HCT116 (cell line): Measurements from ENCODE around the gene AJUBA. TPM values are rescaled to one million over a fixed set of nuclear protein-coding genes. Genes with fewer than 3 reads are reported as not detected.

Experiments used
- ATAC-seq: fragments of 200-7000 bp; cut with Tn5 transposase; 2 replicates; pipeline ENCODE4 v1.9.1; 2020; ENCODE audit warnings: mild to moderate bottlenecking, moderate library complexity
- BruUV-seq: library from RNA; stranded (reverse); fragments of 400-500 nt; replicated peaks from 2 replicates; lab custom pipeline; 2021; lab: Mats Ljungman, UMichigan
- CTCF ChIA-PET: fragments of 300-600 bp; sonication (Branson Sonifier 250); formaldehyde crosslinking; loops from one replicate; lab custom pipeline; 2021; ENCODE audit warnings: antibody characterized with exemption; lab: Charles Lee
- POLR2A ChIA-PET: fragments of 300-600, 350-600 bp; sonication (Branson Sonifier 250); formaldehyde crosslinking; loops from one replicate; lab custom pipeline; 2021; ENCODE audit warnings: antibody characterized with exemption; lab: Charles Lee
- RAD21 ChIA-PET, 2 experiments: fragments of 300-600 bp; sonication (Branson Sonifier 250); formaldehyde crosslinking; loops; one replicate each; lab custom pipeline; 2023; ENCODE audit warnings: low total read pairs in 2 of 2; ENCODE audit not compliant: uncharacterized antibody in 2 of 2, unreplicated experiment in 2 of 2, low non-redundant PET in 1 of 2; lab: Charles Lee
- DNase-seq: peaks from one replicate; pipeline ENCODE4 v3.0.0-alpha.2; 2010; ENCODE audit warnings: low read depth, low spot score
- H2AFZ ChIP-seq: fragments of 200-600 bp; shearing (Covaris generic), sonication (generic); 2 replicates; pipeline ENCODE4 v1.6.1; 2017; ENCODE audit warnings: low read depth, mixed run types, mixed read lengths, antibody characterized with exemption, low read length; ENCODE audit not compliant: poor library complexity, severe bottlenecking
- H3K27ac ChIP-seq: 2 replicates; pipeline ENCODE4 v1.5.1; 2012; ENCODE audit warnings: low read depth, low read length
- H3K27me3 ChIP-seq: fragments of 200-600 bp; sonication (generic); 2 replicates; pipeline ENCODE4 v1.6.1; 2016; ENCODE audit warnings: mixed run types, low read length, mixed read lengths; ENCODE audit not compliant: insufficient read depth
- H3K36me3 ChIP-seq, 2 experiments: fragments of 200-500 bp in 1 of 2; fragments of 200-600 bp in 1 of 2; sonication (Bioruptor generic) in 1 of 2; sonication (generic) in 1 of 2; 2 replicates each; pipeline versions ENCODE4 v1.5.1 to v1.6.1; 2014 to 2016; ENCODE audit warnings: low read length in 2 of 2, inconsistent platforms in 1 of 2, mixed read lengths in 1 of 2, mixed run types in 1 of 2; ENCODE audit not compliant: insufficient read depth in 2 of 2, control insufficient read depth in 1 of 2
- H3K4me1 ChIP-seq, 2 experiments: fragments of 200-600 bp in 1 of 2; sonication (generic) in 1 of 2; 2 replicates each; pipeline versions ENCODE4 v1.5.1 to v1.6.1; 2012 to 2017; ENCODE audit warnings: low read length in 2 of 2, inconsistent platforms in 1 of 2, mild to moderate bottlenecking in 1 of 2, mixed read lengths in 1 of 2, mixed run types in 1 of 2, moderate library complexity in 1 of 2; ENCODE audit not compliant: insufficient read depth in 2 of 2, control insufficient read depth in 1 of 2
- H3K4me2 ChIP-seq: fragments of 200-600 bp; sonication (generic); 2 replicates; pipeline ENCODE4 v1.6.1; 2017; ENCODE audit warnings: mixed run types, low read length, mixed read lengths
- H3K4me3 ChIP-seq, 2 experiments: fragments of 200-600 bp in 1 of 2; sonication (generic) in 1 of 2; replicated peaks in 1 of 2; 2 replicates each; pipeline ENCODE4 v1.5.1; 2011 to 2016; ENCODE audit warnings: low read length in 2 of 2, control low read depth in 1 of 2, low read depth in 1 of 2, mild to moderate bottlenecking in 1 of 2, mixed read lengths in 1 of 2, mixed run types in 1 of 2
- H3K79me2 ChIP-seq: fragments of 200-600 bp; sonication (generic); 2 replicates; pipeline ENCODE4 v1.6.1; 2017; ENCODE audit warnings: mild to moderate bottlenecking, mixed run types, low read length, moderate library complexity, mixed read lengths; ENCODE audit not compliant: insufficient read depth
- H3K9ac ChIP-seq: fragments of 200-600 bp; sonication (generic); 2 replicates; pipeline ENCODE4 v1.6.1; 2016; ENCODE audit warnings: low read length, mixed read lengths
- H3K9me2 ChIP-seq: fragments of 200-600 bp; sonication (generic), shearing (Covaris generic); 2 replicates; pipeline ENCODE4 v1.6.1; 2017; ENCODE audit warnings: mixed run types, mild to moderate bottlenecking, moderate library complexity; ENCODE audit not compliant: insufficient read depth
- H3K9me3 ChIP-seq, 2 experiments: fragments of 200-500 bp in 1 of 2; fragments of 200-600 bp in 1 of 2; sonication (Bioruptor generic) in 1 of 2; sonication (generic) in 1 of 2; 2 replicates each; pipeline ENCODE4 v1.6.1; 2014 to 2017; ENCODE audit warnings: low read length in 2 of 2, mixed read lengths in 2 of 2, inconsistent platforms in 1 of 2, low read depth in 1 of 2, mild to moderate bottlenecking in 1 of 2, mixed run types in 1 of 2, moderate library complexity in 1 of 2; ENCODE audit not compliant: control insufficient read depth in 1 of 2, insufficient read depth in 1 of 2
- H4K20me1 ChIP-seq: fragments of 200-600 bp; sonication (generic), shearing (Covaris generic); 2 replicates; pipeline ENCODE4 v1.6.1; 2017; ENCODE audit warnings: mixed run types, mild to moderate bottlenecking, moderate library complexity; ENCODE audit not compliant: insufficient read depth
- CEBPB ChIP-seq: IDR thresholded peaks from 2 replicates; pipeline ENCODE4 v1.6.1; 2012; ENCODE audit warnings: low read depth
- CTCF ChIP-seq, 3 experiments: fragments of 200-600 bp in 1 of 3; sonication (generic) in 1 of 3; IDR thresholded peaks in 2 of 3; conservative IDR thresholded peaks in 1 of 3; 2 replicates each; pipeline ENCODE4 v1.5.1; 2012 to 2017; ENCODE audit warnings: low read depth in 2 of 3, low read length in 2 of 3, antibody characterized with exemption in 1 of 3, borderline replicate concordance in 1 of 3, control low read depth in 1 of 3, mild to moderate bottlenecking in 1 of 3, mixed read lengths in 1 of 3, mixed run types in 1 of 3, moderate library complexity in 1 of 3; ENCODE audit not compliant: insufficient read depth in 1 of 3
- EGR1 ChIP-seq: IDR thresholded peaks from 2 replicates; pipeline ENCODE4 v1.6.1; 2012; ENCODE audit warnings: low read depth
- ELF1 ChIP-seq: IDR thresholded peaks from 2 replicates; pipeline ENCODE4 v1.6.1; 2012; ENCODE audit warnings: low read depth, borderline replicate concordance
- EZH2 ChIP-seq: fragments of 200-600 bp; sonication (generic); IDR thresholded peaks from 2 replicates; pipeline ENCODE4 v1.6.1; 2017; ENCODE audit warnings: antibody characterized with exemption, mixed run types
- EZH2phosphoT487 ChIP-seq: fragments of 200-600 bp; IDR thresholded peaks from 2 replicates; pipeline ENCODE4 v1.6.1; 2018; ENCODE audit warnings: antibody characterized with exemption, borderline replicate concordance
- FOSL1 ChIP-seq: IDR thresholded peaks from 2 replicates; pipeline ENCODE4 v1.6.1; 2012; ENCODE audit warnings: low read depth
- MAX ChIP-seq: IDR thresholded peaks from 2 replicates; pipeline ENCODE4 v1.6.1; 2012
- POLR2A ChIP-seq: IDR thresholded peaks from 2 replicates; pipeline ENCODE4 v1.7.0; 2011; ENCODE audit warnings: borderline replicate concordance; ENCODE audit not compliant: insufficient read depth, insufficient read length; ENCODE audit errors: extremely low read depth
- RAD21 ChIP-seq: IDR thresholded peaks from 2 replicates; pipeline ENCODE4 v1.6.1; 2012; ENCODE audit warnings: low read depth, mild to moderate bottlenecking
- SRF ChIP-seq: IDR thresholded peaks from 2 replicates; pipeline ENCODE4 v1.6.1; 2012; ENCODE audit warnings: low read depth
- TCF7L2 ChIP-seq: IDR thresholded peaks from 2 replicates; pipeline ENCODE4 v1.7.0; 2011; ENCODE audit warnings: borderline replicate concordance, inconsistent platforms; ENCODE audit not compliant: insufficient read depth, insufficient read length; ENCODE audit errors: extremely low read depth
- YY1 ChIP-seq: IDR thresholded peaks from 2 replicates; pipeline ENCODE4 v1.6.1; 2011; ENCODE audit warnings: low read length, low read depth, moderate library complexity, mild to moderate bottlenecking; ENCODE audit not compliant: insufficient replicate concordance; ENCODE audit errors: extremely low read depth
- ZNF274 ChIP-seq: fragments of 200-500 bp; sonication (Bioruptor generic); IDR thresholded peaks from 2 replicates; pipeline ENCODE4 v1.6.1; 2014; ENCODE audit warnings: mild to moderate bottlenecking, low read depth, low read length, inconsistent platforms
- intact Hi-C: fragments of 100-400 bp; cut with micrococcal nuclease; formaldehyde crosslinking; loops from 2 replicates; pipeline ENCODE4 v1.10.0; 2022
- total RNA-seq: library from RNA; stranded (reverse); gene quantifications from one replicate; pipeline ENCODE4 v1.2.1, GENCODE V29; 2021; ENCODE audit not compliant: unreplicated experiment
- TF ChIP-seq, protein P1 (sequence below): IDR thresholded peaks from 2 replicates; pipeline ENCODE4 v1.6.1; 2011; ENCODE audit warnings: mild to moderate bottlenecking, low read length, moderate library complexity; ENCODE audit not compliant: insufficient replicate concordance; ENCODE audit errors: extremely low read depth
- TF ChIP-seq, protein P2 (sequence below): IDR thresholded peaks from 2 replicates; pipeline ENCODE4 v1.6.1; 2012; ENCODE audit warnings: low read depth
- TF ChIP-seq, protein P3 (sequence below): IDR thresholded peaks from 2 replicates; pipeline ENCODE4 v1.6.1; 2012

The AJUBA gene
- total RNA-seq, 1 experiment from 2014 or later = 39.7 TPM

DNA sequence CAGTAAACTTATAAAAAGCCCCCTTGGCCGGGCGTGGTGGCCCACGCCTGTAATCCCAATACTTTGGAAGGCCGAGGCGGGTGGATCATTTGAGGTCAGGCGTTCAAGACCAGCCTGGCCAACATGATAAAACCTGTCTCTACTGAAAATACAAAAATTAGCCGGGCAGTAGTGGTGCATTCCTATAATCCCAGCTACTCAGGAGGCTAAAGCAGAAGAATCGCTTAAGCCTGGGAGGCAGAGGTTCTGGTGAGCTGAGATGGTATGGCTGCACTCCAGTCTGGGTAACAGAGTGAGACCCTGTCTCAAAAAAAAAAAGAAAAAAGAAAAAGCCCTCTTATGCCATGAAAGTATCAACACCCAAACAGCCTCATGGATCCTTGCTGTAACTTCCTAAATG, 56.8 kb downstream of the AJUBA start:
- ATAC-seq (no peak), DNase-seq (no peak)
- no peak overlapping the region for H3K4me3 ChIP-seq
- no peak overlapping the region for H2AFZ ChIP-seq
- ChIA-PET RAD21 (no interaction called here), POLR2A (no interaction called here), CTCF (no interaction called here)
- H3K9me2 ChIP-seq = no peaks in the 10 kb centered on the region
- H3K27me3 ChIP-seq = no peaks in the 10 kb centered on the region
- no peaks in the 10 kb centered on the region for H4K20me1 ChIP-seq
- intact Hi-C loops = no loop called here
- no peak overlapping the region for H3K27ac ChIP-seq
- no TSS peak for BruUV-seq
- H3K4me1 ChIP-seq = peaks cover 13 to 48% of the 10 kb centered on the region in 2 experiments
- no peak overlapping the region for H3K4me2 ChIP-seq
- peaks cover 44% of the 10 kb centered on the region for H3K79me2 ChIP-seq
- no peaks in the 10 kb centered on the region for H3K9me3 ChIP-seq
- H3K9ac ChIP-seq = no peak overlapping the region
- TF ChIP-seq SRF (no peak), CTCF (IDR thresholded peaks at IDR 0.05 in 2 of 3, conservative IDR thresholded peaks at IDR 0.05 in 1 of 3; ENCODE audit: borderline replicate concordance in 1 of 3, insufficient read depth in 1 of 3, low read depth in 2 of 3, low read length in 2 of 3) (no peak), EZH2phosphoT487 (no peak), EZH2 (no peak), MAX (no peak), ZNF274 (no peak), CEBPB (no peak), EGR1 (no peak), FOSL1 (no peak), YY1 (no peak), POLR2A (no peak), RAD21 (no peak), ELF1 (no peak), TCF7L2 (no peak)
- TF ChIP-seq, protein P1, sequence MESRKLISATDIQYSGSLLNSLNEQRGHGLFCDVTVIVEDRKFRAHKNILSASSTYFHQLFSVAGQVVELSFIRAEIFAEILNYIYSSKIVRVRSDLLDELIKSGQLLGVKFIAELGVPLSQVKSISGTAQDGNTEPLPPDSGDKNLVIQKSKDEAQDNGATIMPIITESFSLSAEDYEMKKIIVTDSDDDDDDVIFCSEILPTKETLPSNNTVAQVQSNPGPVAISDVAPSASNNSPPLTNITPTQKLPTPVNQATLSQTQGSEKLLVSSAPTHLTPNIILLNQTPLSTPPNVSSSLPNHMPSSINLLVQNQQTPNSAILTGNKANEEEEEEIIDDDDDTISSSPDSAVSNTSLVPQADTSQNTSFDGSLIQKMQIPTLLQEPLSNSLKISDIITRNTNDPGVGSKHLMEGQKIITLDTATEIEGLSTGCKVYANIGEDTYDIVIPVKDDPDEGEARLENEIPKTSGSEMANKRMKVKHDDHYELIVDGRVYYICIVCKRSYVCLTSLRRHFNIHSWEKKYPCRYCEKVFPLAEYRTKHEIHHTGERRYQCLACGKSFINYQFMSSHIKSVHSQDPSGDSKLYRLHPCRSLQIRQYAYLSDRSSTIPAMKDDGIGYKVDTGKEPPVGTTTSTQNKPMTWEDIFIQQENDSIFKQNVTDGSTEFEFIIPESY = no peak
- TF ChIP-seq, protein P2, sequence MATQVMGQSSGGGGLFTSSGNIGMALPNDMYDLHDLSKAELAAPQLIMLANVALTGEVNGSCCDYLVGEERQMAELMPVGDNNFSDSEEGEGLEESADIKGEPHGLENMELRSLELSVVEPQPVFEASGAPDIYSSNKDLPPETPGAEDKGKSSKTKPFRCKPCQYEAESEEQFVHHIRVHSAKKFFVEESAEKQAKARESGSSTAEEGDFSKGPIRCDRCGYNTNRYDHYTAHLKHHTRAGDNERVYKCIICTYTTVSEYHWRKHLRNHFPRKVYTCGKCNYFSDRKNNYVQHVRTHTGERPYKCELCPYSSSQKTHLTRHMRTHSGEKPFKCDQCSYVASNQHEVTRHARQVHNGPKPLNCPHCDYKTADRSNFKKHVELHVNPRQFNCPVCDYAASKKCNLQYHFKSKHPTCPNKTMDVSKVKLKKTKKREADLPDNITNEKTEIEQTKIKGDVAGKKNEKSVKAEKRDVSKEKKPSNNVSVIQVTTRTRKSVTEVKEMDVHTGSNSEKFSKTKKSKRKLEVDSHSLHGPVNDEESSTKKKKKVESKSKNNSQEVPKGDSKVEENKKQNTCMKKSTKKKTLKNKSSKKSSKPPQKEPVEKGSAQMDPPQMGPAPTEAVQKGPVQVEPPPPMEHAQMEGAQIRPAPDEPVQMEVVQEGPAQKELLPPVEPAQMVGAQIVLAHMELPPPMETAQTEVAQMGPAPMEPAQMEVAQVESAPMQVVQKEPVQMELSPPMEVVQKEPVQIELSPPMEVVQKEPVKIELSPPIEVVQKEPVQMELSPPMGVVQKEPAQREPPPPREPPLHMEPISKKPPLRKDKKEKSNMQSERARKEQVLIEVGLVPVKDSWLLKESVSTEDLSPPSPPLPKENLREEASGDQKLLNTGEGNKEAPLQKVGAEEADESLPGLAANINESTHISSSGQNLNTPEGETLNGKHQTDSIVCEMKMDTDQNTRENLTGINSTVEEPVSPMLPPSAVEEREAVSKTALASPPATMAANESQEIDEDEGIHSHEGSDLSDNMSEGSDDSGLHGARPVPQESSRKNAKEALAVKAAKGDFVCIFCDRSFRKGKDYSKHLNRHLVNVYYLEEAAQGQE = no peak
- TF ChIP-seq, protein P3, sequence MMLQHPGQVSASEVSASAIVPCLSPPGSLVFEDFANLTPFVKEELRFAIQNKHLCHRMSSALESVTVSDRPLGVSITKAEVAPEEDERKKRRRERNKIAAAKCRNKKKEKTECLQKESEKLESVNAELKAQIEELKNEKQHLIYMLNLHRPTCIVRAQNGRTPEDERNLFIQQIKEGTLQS = no peak
- H3K36me3 ChIP-seq = peaks cover 43 to 56% of the 10 kb centered on the region in 2 experiments
